ENCODE measurements around the gene TMEM255B. TPM values are rescaled to one million over a fixed set of nuclear protein-coding genes. Genes with fewer than 3 reads are reported as not detected.

Gene TMEM255B
- total RNA-seq, 1 donor from 2014 or later: 2.0 TPM

DNA sequence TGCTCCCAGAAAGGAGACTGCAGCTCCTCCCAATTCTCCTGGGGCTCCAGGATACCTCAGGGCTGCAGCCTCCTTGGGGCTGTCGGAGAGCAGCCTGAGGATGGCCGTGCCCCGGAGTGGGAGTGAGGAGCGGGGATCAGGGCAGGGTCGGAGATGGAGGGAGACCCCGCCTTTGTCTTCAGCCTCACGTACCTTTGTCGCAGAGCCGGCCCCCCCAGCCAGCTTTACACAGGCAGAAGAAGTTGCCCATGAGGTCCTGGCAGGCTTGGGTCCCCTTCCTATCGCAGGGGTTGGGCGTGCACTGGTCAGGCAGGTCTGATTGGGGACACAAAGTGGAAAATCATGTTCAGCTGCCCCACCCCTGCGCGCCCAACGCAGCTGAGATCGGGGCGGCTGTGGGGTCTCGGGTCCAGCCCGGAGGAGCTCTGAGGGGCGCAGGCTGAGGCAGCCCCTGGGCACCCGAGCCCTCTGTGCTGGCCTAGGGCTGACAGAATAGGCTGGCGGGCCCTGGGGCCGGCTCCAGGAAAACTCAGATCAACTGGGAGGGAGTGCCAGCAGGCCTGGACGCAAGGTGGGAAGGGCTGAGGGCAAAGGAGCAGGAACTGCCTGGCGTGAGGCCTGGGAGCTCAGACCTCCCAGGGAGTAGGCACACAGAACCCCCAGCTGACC, 80.6 kb downstream of the TMEM255B start:
- no peak for DNase-seq
- Mint-ChIP-seq H3K27me3 (peaks cover 5% of the 10 kb centered on the region), H3K36me3 (ENCODE audit: low read depth) (peaks cover 4% of the 10 kb centered on the region), H3K9me3 (peaks cover 8% of the 10 kb centered on the region), H3K27ac (no peak overlapping the region), H3K4me3 (no peak overlapping the region), H3K4me1 (peaks cover 22% of the 10 kb centered on the region)
- intact Hi-C loops (cut with micrococcal nuclease): no loop called here

GRCh38 chr13:113840541-113841352, 81.7 kb downstream of the TMEM255B start:
- intact Hi-C loops (cut with micrococcal nuclease): no loop called here
- Mint-ChIP-seq H3K36me3 (ENCODE audit: low read depth) (peaks cover 6% of the 10 kb centered on the region), H3K27ac (no peak overlapping the region), H3K27me3 (peaks cover 5% of the 10 kb centered on the region), H3K9me3 (peaks cover 8% of the 10 kb centered on the region), H3K4me1 (peaks cover 26% of the 10 kb centered on the region), H3K4me3 (no peak overlapping the region)
- no peak for DNase-seq

- intact Hi-C loops (cut with micrococcal nuclease): no loop called here
- no peak overlapping the region for H3K27ac Mint-ChIP-seq
- H3K4me1 Mint-ChIP-seq: peaks cover 31% of the 10 kb centered on the region
- peaks cover 8% of the 10 kb centered on the region for H3K9me3 Mint-ChIP-seq
- peaks cover 7% of the 10 kb centered on the region for H3K36me3 Mint-ChIP-seq (ENCODE audit: low read depth)
- H3K4me3 Mint-ChIP-seq: no peak overlapping the region
- H3K27me3 Mint-ChIP-seq: peaks cover 5% of the 10 kb centered on the region
- no peak for DNase-seq
These were observed 82.3 kb downstream of the TMEM255B start for GRCh38 chr13:113841353-113841650.

GRCh38 chr13:113842336-113843062, 83.5 kb downstream of the TMEM255B start:
- Mint-ChIP-seq H3K4me3 (no peak overlapping the region), H3K27me3 (peaks cover 5% of the 10 kb centered on the region), H3K36me3 (ENCODE audit: low read depth) (peaks cover 7% of the 10 kb centered on the region), H3K27ac (no peak overlapping the region), H3K4me1 (peaks cover 27% of the 10 kb centered on the region), H3K9me3 (peaks cover 8% of the 10 kb centered on the region)
- no peak for DNase-seq
- intact Hi-C loops (cut with micrococcal nuclease): no loop called here

DNA sequence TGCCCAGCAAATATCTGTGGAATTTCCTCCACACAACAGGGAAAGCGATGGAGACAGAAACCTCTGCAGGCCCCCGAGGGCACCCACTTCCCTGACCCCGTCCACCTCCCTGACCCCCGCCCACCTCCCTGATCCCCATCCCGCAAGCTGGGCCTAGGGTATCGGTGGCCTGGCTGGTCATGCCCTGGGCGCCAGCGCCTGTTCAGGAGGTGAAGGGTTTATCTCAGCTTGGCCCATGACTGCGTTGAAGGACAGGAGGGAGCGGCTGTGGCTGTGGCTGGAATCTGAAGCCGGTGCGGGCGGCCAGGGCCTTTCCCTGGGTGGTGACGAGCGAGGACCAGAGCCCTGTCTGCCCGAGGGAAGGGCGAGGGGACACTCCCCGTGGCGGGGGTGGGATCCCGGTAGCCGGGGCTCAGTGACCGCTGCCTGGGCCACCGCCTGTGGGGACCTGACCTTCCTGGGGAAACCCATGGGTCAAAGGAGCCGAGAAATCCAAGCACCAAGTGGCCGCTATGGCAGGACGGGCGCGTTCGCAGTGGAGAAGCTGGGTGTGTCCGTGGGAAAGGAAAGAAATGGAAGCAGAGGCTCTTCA, 84.1 kb downstream of the TMEM255B start:
- Mint-ChIP-seq H3K36me3 (ENCODE audit: low read depth) (peaks cover 7% of the 10 kb centered on the region), H3K4me3 (no peak overlapping the region), H3K27ac (no peak overlapping the region), H3K27me3 (peaks cover 5% of the 10 kb centered on the region), H3K9me3 (peaks cover 8% of the 10 kb centered on the region), H3K4me1 (peaks cover 26% of the 10 kb centered on the region)
- intact Hi-C loops (cut with micrococcal nuclease): no loop called here
- DNase-seq: no peak

- Mint-ChIP-seq H3K4me1 (peaks cover 26% of the 10 kb centered on the region), H3K36me3 (ENCODE audit: low read depth) (peaks cover 8% of the 10 kb centered on the region), H3K27me3 (peaks cover 5% of the 10 kb centered on the region), H3K27ac (no peak overlapping the region), H3K9me3 (peaks cover 8% of the 10 kb centered on the region), H3K4me3 (no peak overlapping the region)
- no peak for DNase-seq
- intact Hi-C loops (cut with micrococcal nuclease): no loop called here
These were observed 85.0 kb downstream of the TMEM255B start for GRCh38 chr13:113843864-113844556.

GRCh38 chr13:113845055-113845454, 86.0 kb downstream of the TMEM255B start:
- peaks cover 5% of the 10 kb centered on the region for H3K27me3 Mint-ChIP-seq
- peaks cover 8% of the 10 kb centered on the region for H3K36me3 Mint-ChIP-seq (ENCODE audit: low read depth)
- no peak overlapping the region for H3K27ac Mint-ChIP-seq
- DNase-seq: no peak
- intact Hi-C loops (cut with micrococcal nuclease): no loop called here
- peaks cover 8% of the 10 kb centered on the region for H3K9me3 Mint-ChIP-seq
- H3K4me1 Mint-ChIP-seq: peaks cover 26% of the 10 kb centered on the region
- H3K4me3 Mint-ChIP-seq: no peak overlapping the region

GRCh38 chr13:113845723-113846635, 87.0 kb downstream of the TMEM255B start:
- DNase-seq: no peak
- intact Hi-C loops (cut with micrococcal nuclease): no loop called here
- Mint-ChIP-seq H3K4me1 (peaks cover 26% of the 10 kb centered on the region), H3K36me3 (ENCODE audit: low read depth) (peaks cover 8% of the 10 kb centered on the region), H3K4me3 (peak overlapping the region; percentile 61), H3K9me3 (peaks cover 8% of the 10 kb centered on the region), H3K27me3 (peaks cover 5% of the 10 kb centered on the region), H3K27ac (peak overlapping the region; percentile 8)

- H3K9me3 Mint-ChIP-seq: peaks cover 4% of the 10 kb centered on the region
- intact Hi-C loops (cut with micrococcal nuclease): no loop called here
- H3K4me3 Mint-ChIP-seq: peak overlapping the region; percentile 61
- H3K4me1 Mint-ChIP-seq: peaks cover 21% of the 10 kb centered on the region
- no peak overlapping the region for H3K27ac Mint-ChIP-seq
- H3K36me3 Mint-ChIP-seq (ENCODE audit: low read depth): peaks cover 8% of the 10 kb centered on the region
- DNase-seq: peak; percentile 78
- H3K27me3 Mint-ChIP-seq: peaks cover 5% of the 10 kb centered on the region
These were observed 87.8 kb downstream of the TMEM255B start for GRCh38 chr13:113846636-113847318.

GRCh38 chr13:113848020-113848419, 89.0 kb downstream of the TMEM255B start:
- Mint-ChIP-seq H3K9me3 (no peaks in the 10 kb centered on the region), H3K4me3 (no peak overlapping the region), H3K27me3 (peaks cover 2% of the 10 kb centered on the region), H3K27ac (no peak overlapping the region), H3K36me3 (ENCODE audit: low read depth) (peaks cover 6% of the 10 kb centered on the region), H3K4me1 (peaks cover 18% of the 10 kb centered on the region)
- intact Hi-C loops (cut with micrococcal nuclease): no loop called here
- no peak for DNase-seq

GRCh38 chr13:113848431-113849260, 89.6 kb downstream of the TMEM255B start:
- Mint-ChIP-seq H3K27me3 (peaks cover 2% of the 10 kb centered on the region), H3K9me3 (no peaks in the 10 kb centered on the region), H3K4me3 (no peak overlapping the region), H3K36me3 (ENCODE audit: low read depth) (peaks cover 6% of the 10 kb centered on the region), H3K4me1 (peaks cover 21% of the 10 kb centered on the region), H3K27ac (no peak overlapping the region)
- intact Hi-C loops (cut with micrococcal nuclease): no loop called here
- no peak for DNase-seq

GRCh38 chr13:113849546-113849945, 90.5 kb downstream of the TMEM255B start:
- H3K4me3 Mint-ChIP-seq: no peak overlapping the region
- H3K27me3 Mint-ChIP-seq: peaks cover under 1% of the 10 kb centered on the region
- intact Hi-C loops (cut with micrococcal nuclease): no loop called here
- no peak overlapping the region for H3K27ac Mint-ChIP-seq
- DNase-seq: no peak
- H3K9me3 Mint-ChIP-seq: no peaks in the 10 kb centered on the region
- H3K4me1 Mint-ChIP-seq: peaks cover 23% of the 10 kb centered on the region
- H3K36me3 Mint-ChIP-seq (ENCODE audit: low read depth): peaks cover 4% of the 10 kb centered on the region

Measured in activated CD4-positive, alpha-beta T cell treated with anti-CD3 and anti-CD28 coated beads, Interleukin-2, amount 10 ng/mL, durations not matched to agents 24 days and 14 days (primary cell).